ENCODE results near the gene PARD3. TPM values are rescaled to one million over a fixed set of nuclear protein-coding genes. Genes with fewer than 3 reads are reported as not detected.

Gene PARD3
- total RNA-seq, 1 experiment from 2014 or later, result 46.3 TPM

- DNase-seq (ENCODE audit: low read depth, low spot score) (no peak), ATAC-seq (no peak)
- Histone ChIP-seq H3K27ac (ENCODE audit: low read depth, low read length) (no peak overlapping the region), H3K4me2 (ENCODE audit: low read length) (no peak overlapping the region), H4K20me1 (ENCODE audit: insufficient read depth) (no peaks in the 10 kb centered on the region), H3K36me3 (ENCODE audit: control insufficient read depth in 1 of 2, insufficient read depth in 2 of 2, low read length in 2 of 2) (no peaks in the 10 kb centered on the region), H3K9me3 (ENCODE audit: control insufficient read depth in 1 of 2, insufficient read depth in 1 of 2, low read depth in 1 of 2, low read length in 2 of 2) (no peaks in the 10 kb centered on the region), H3K4me3 (replicated peaks in 1 of 2; ENCODE audit: low read depth in 1 of 2, low read length in 2 of 2) (no peak overlapping the region), H2AFZ (ENCODE audit: low read depth, low read length, poor library complexity, severe bottlenecking) (no peak overlapping the region), H3K9ac (ENCODE audit: low read length) (no peak overlapping the region), H3K27me3 (ENCODE audit: insufficient read depth, low read length) (no peaks in the 10 kb centered on the region), H3K4me1 (ENCODE audit: control insufficient read depth in 1 of 2, insufficient read depth in 2 of 2, low read length in 2 of 2) (no peaks in the 10 kb centered on the region), H3K9me2 (ENCODE audit: insufficient read depth) (no peaks in the 10 kb centered on the region), H3K79me2 (ENCODE audit: insufficient read depth, low read length) (no peaks in the 10 kb centered on the region)
- ChIA-PET CTCF (no interaction called here), RAD21 (ENCODE audit: low non-redundant PET in 1 of 2, low total read pairs in 2 of 2, uncharacterized antibody in 2 of 2, unreplicated experiment in 2 of 2) (no interaction called here), POLR2A (no interaction called here)
- intact Hi-C loops (cut with micrococcal nuclease), result no loop called here
- TF ChIP-seq CEBPB (IDR thresholded peaks at IDR 0.05; ENCODE audit: low read depth) (no peak), EGR1 (IDR thresholded peaks at IDR 0.05; ENCODE audit: low read depth) (no peak), YY1 (IDR thresholded peaks at IDR 0.05; ENCODE audit: extremely low read depth, insufficient replicate concordance, low read depth, low read length) (no peak), ATF3 (IDR thresholded peaks at IDR 0.05) (no peak), TCF7L2 (IDR thresholded peaks at IDR 0.05; ENCODE audit: borderline replicate concordance, extremely low read depth, insufficient read depth, insufficient read length) (no peak), ZBTB33 (IDR thresholded peaks at IDR 0.05; ENCODE audit: extremely low read depth, insufficient replicate concordance, low read length) (no peak), POLR2AphosphoS5 (IDR thresholded peaks at IDR 0.05; ENCODE audit: low read depth, low read length) (no peak), SIN3A (IDR thresholded peaks at IDR 0.05; ENCODE audit: low read depth) (no peak), ELF1 (IDR thresholded peaks at IDR 0.05; ENCODE audit: borderline replicate concordance, low read depth) (no peak), SP1 (IDR thresholded peaks at IDR 0.05; ENCODE audit: low read depth) (no peak)
- no TSS peak for BruUV-seq (replicated peaks)
Observed at GRCh38 chr10:34145715-34146114, 669.4 kb downstream of the PARD3 start.

Measured in HCT116 (cell line).